Stomach (tissue), 9 donors: Measurements from ENCODE around the gene HP1BP3. TPM values are rescaled to one million over a fixed set of nuclear protein-coding genes. Genes with fewer than 3 reads are reported as not detected.
A peak's percentile ranks its signal among the peaks of the same experiment; 100 is the strongest.

Experiments used
- DNase-seq, 2 donors: peaks; one replicate each; pipeline versions ENCODE4 v3.0.0 to v3.0.0-alpha.2; 2013 to 2019
- H3K27ac ChIP-seq, 5 donors: fragments of 200-600 bp in 4 of 5; sonication (generic) in 4 of 5; one replicate each; pipeline ENCODE4 v1.5.1; 2013 to 2019; ENCODE audit warnings: mild to moderate bottlenecking in 1 of 5, moderate library complexity in 1 of 5
- H3K27me3 ChIP-seq, 3 donors: fragments of 200-600 bp; sonication (generic); one replicate each; pipeline ENCODE4 v1.5.1; 2017 to 2019; ENCODE audit warnings: mixed run types in 1 of 3
- H3K36me3 ChIP-seq, 4 donors: fragments of 200-600 bp; sonication (generic); 1 replicate in 3 of 4; 2 replicates in 1 of 4; pipeline ENCODE4 v1.5.1; 2016 to 2019
- H3K4me1 ChIP-seq, 4 donors: fragments of 200-600 bp; sonication (generic); one replicate each; pipeline ENCODE4 v1.5.1; 2016 to 2019
- H3K4me3 ChIP-seq, 4 donors: fragments of 200-600 bp; sonication (generic) in 3 of 4; one replicate each; pipeline ENCODE4 v1.5.1; 2016 to 2019; ENCODE audit warnings: mild to moderate bottlenecking in 1 of 4
- H3K9me3 ChIP-seq, 4 donors: fragments of 200-600 bp; sonication (generic); one replicate each; pipeline ENCODE4 v1.5.1; 2016 to 2019
- EP300 ChIP-seq: sonication (generic); formaldehyde crosslinking; IDR thresholded peaks from one replicate; pipeline ENCODE4 v1.6.1; 2017; ENCODE audit warnings: antibody characterized with exemption
- POLR2A ChIP-seq, 4 donors: fragments of 450-650 bp; IDR thresholded peaks; one replicate each; pipeline ENCODE4 v1.6.1; 2016; ENCODE audit warnings: antibody characterized with exemption in 4 of 4, control low read depth in 2 of 4, mild to moderate bottlenecking in 1 of 4, moderate library complexity in 1 of 4
- POLR2AphosphoS5 ChIP-seq, 3 donors: sonication (generic); formaldehyde crosslinking; IDR thresholded peaks; one replicate each; pipeline ENCODE4 v1.6.1; 2016; ENCODE audit warnings: antibody characterized with exemption in 3 of 3
- WGBS, 5 donors: extraction: QIAGEN DNeasy Blood & Tissue Kit in 3 of 5; methylation state at CpG; one replicate each; pipeline versions ENCODE4 v1.1.5 to v1.1.7; 2013 to 2018; 5-methylcytosine and 5-hydroxymethylcytosine counted together
- intact Hi-C: fragments of 100-400 bp; cut with DNase I; formaldehyde crosslinking; loops from one replicate; pipeline ENCODE4 v1.15.1; 2023; ENCODE audit warnings: low total_unique reads
- polyA plus RNA-seq, 3 donors: library from polyadenylated mRNA; stranded (reverse); fragments of 200-250 nt; gene quantifications; one replicate each; pipeline ENCODE4 v1.2.3, GENCODE V29; 2013
- total RNA-seq, 5 donors: library from RNA; depleted of rRNA; stranded (reverse); fragments of >200 nt; gene quantifications; one replicate each; pipeline versions ENCODE4 v1.1.0 to v1.2.3, GENCODE V29; 2014 to 2016
- TF ChIP-seq, protein P1 (sequence below), 7 experiments: fragments of 450-650 bp in 4 of 7; fragments of 200-600 bp in 3 of 7; sonication (generic) in 3 of 7; IDR thresholded peaks; one replicate each; pipeline ENCODE4 v1.5.1; 2016 to 2019; ENCODE audit warnings: antibody characterized with exemption in 7 of 7, control low read depth in 2 of 7, mild to moderate bottlenecking in 1 of 7
- donor health status: healthy with polysubstance abuse.
- donor health status: Bipolar disorder and iron deficiency.
- donor health status: healthy.

Gene HP1BP3
- total and polyA plus RNA-seq, 8 donors: 55.2 to 649 (median 232) TPM

GRCh38 chr1:20732071-20732587 lies 55.0 kb downstream of the HP1BP3 start:
- H3K4me1 ChIP-seq: peaks cover 26 to 42% (median 28%) of the 10 kb centered on the region in 4 donors
- H3K4me3 ChIP-seq: peak overlapping the region; percentile 58 to 65 (median 60)
- peak; percentile 62 to 86 for DNase-seq

DNA sequence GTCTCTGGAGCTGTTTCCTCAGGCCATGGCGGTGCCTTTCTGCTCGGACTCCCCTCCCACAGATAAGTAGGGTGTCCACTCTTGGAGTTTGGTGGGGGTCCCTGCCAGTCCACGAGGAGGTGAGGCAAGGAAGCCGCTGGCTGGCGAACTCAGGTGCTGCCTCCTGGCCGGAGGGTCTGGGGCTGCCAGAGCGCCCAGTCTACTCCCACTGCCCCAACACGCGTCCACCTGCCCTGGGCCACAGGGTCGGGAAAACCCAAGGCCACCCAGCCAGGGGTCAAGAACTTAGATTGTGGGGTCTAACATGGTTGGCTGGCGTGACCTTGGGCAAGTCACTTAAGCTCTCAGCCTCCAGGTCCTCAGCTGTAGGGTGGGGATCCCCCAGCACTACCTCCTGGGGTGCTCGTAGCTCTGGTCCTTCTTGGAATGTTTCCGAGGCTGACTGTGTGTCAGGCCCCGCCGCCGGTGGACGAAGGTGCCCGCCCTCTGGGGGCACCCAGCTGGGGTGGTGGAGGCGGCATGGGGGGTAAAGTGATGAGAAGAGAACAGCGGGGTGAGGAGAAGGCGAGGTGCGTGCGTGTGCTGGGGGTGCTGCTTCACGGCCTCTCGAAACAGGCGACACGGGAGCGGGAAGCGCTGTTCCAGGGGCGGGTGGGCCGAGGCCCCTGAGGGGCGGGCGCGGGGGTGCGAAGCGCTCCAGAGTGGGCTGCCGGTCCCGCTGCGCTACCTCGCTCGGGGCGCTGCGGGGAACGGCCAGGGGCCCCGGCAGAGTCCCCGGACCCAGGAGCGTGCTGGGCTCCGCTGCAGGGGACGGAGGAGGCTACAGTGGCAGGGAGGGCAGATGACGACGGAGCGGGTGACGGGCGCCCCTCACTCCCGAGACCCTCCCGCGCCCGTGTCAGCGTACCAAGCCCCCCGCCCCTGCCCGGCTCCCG lies 55.8 kb downstream of the HP1BP3 start:
- Histone ChIP-seq H3K4me1 (peaks cover 26 to 42% (median 28%) of the 10 kb centered on the region in 4 donors), H3K9me3 (no peaks in the 10 kb centered on the region), H3K4me3 (peak overlapping the region; percentile 58 to 65 (median 60)), H3K36me3 (peaks cover 0 to 1% (median 0%) of the 10 kb centered on the region in 4 donors), H3K27ac (peak overlapping the region in 1 of 5 donors; percentile 74), H3K27me3 (peaks cover 0 to 55% (median 51%) of the 10 kb centered on the region in 3 donors)
- DNase-seq: no peak
- 14 to 30% (median 21%) methylated on average over 27 to 58 of the region's 62 CpGs for WGBS, 5 donors
- intact Hi-C loops: no loop called here
- TF ChIP-seq POLR2A (IDR thresholded peaks at IDR 0.05) (no peak), POLR2AphosphoS5 (IDR thresholded peaks at IDR 0.05) (no peak), EP300 (no peak)
- TF ChIP-seq, protein P1, sequence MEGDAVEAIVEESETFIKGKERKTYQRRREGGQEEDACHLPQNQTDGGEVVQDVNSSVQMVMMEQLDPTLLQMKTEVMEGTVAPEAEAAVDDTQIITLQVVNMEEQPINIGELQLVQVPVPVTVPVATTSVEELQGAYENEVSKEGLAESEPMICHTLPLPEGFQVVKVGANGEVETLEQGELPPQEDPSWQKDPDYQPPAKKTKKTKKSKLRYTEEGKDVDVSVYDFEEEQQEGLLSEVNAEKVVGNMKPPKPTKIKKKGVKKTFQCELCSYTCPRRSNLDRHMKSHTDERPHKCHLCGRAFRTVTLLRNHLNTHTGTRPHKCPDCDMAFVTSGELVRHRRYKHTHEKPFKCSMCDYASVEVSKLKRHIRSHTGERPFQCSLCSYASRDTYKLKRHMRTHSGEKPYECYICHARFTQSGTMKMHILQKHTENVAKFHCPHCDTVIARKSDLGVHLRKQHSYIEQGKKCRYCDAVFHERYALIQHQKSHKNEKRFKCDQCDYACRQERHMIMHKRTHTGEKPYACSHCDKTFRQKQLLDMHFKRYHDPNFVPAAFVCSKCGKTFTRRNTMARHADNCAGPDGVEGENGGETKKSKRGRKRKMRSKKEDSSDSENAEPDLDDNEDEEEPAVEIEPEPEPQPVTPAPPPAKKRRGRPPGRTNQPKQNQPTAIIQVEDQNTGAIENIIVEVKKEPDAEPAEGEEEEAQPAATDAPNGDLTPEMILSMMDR (IDR thresholded peaks at IDR 0.05): no peak

More at GRCh38 chr1:20732071-20732587, 55.0 kb downstream of the HP1BP3 start:
- WGBS, 5 donors: 1 to 2% (median 1%) methylated on average over 32 to 55 of the region's 55 CpGs
- H3K27me3 ChIP-seq: peaks cover 0 to 55% (median 51%) of the 10 kb centered on the region in 3 donors
- intact Hi-C loops: no loop called here
- peak overlapping the region in 2 of 5 donors; percentile 67 to 74 for H3K27ac ChIP-seq
- H3K9me3 ChIP-seq: no peaks in the 10 kb centered on the region
- peaks cover 0 to 9% (median 1%) of the 10 kb centered on the region in 4 donors for H3K36me3 ChIP-seq
- TF ChIP-seq POLR2A (IDR thresholded peaks at IDR 0.05) (no peak), EP300 (no peak)
- TF ChIP-seq, protein P1 (IDR thresholded peaks at IDR 0.05): no peak

DNA sequence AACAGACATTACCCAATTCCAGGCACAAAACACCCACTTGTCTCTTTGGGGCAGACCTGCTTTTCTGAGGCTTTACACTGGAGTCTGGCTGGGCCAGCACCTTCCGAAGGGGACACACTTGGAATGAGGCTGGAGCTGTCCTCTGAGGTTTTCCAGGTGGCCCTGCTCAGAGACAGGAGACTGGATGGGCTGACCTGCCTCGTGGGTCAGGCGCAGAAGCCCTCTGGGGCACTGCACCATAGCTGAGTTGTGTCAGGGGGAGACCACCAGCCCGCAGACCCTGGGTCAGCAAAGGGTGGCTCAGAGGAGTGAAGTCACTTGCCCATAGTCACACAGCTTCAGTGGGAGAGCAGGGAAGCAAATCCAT lies 56.4 kb downstream of the HP1BP3 start:
- Histone ChIP-seq H3K27me3 (peaks cover 0 to 55% (median 51%) of the 10 kb centered on the region in 3 donors), H3K4me1 (peaks cover 26 to 42% (median 28%) of the 10 kb centered on the region in 4 donors), H3K4me3 (peak overlapping the region in 1 of 4 donors; percentile 58), H3K9me3 (no peaks in the 10 kb centered on the region), H3K27ac (no peak overlapping the region), H3K36me3 (no peaks in the 10 kb centered on the region)
- TF ChIP-seq EP300 (no peak), POLR2A (IDR thresholded peaks at IDR 0.05) (no peak), POLR2AphosphoS5 (IDR thresholded peaks at IDR 0.05) (no peak)
- TF ChIP-seq, protein P1 (IDR thresholded peaks at IDR 0.05): no peak
- WGBS, 5 donors: 31 to 73% (median 62%) methylated on average over 3 to 4 of the region's 4 CpGs
- no peak for DNase-seq
- intact Hi-C loops: no loop called here

GRCh38 chr1:20729990-20730689 lies 57.0 kb downstream of the HP1BP3 start:
- DNase-seq: no peak
- H3K9me3 ChIP-seq: no peaks in the 10 kb centered on the region
- peaks cover 0 to 55% (median 51%) of the 10 kb centered on the region in 3 donors for H3K27me3 ChIP-seq

More at GRCh38 chr1:20729990-20730689, 57.0 kb downstream of the HP1BP3 start:
- intact Hi-C loops: no loop called here
- TF ChIP-seq POLR2A (IDR thresholded peaks at IDR 0.05) (no peak), EP300 (no peak), POLR2AphosphoS5 (IDR thresholded peaks at IDR 0.05) (no peak)
- TF ChIP-seq, protein P1 (IDR thresholded peaks at IDR 0.05): no peak
- H3K27ac ChIP-seq: no peak overlapping the region
- 11 to 17% (median 15%) methylated on average over 16 to 19 of the region's 19 CpGs for WGBS, 5 donors
- H3K4me3 ChIP-seq: no peak overlapping the region
- peaks cover 26 to 42% (median 28%) of the 10 kb centered on the region in 4 donors for H3K4me1 ChIP-seq
- H3K36me3 ChIP-seq: no peaks in the 10 kb centered on the region
